ENCODE data around the gene INTS6L.

DNA sequence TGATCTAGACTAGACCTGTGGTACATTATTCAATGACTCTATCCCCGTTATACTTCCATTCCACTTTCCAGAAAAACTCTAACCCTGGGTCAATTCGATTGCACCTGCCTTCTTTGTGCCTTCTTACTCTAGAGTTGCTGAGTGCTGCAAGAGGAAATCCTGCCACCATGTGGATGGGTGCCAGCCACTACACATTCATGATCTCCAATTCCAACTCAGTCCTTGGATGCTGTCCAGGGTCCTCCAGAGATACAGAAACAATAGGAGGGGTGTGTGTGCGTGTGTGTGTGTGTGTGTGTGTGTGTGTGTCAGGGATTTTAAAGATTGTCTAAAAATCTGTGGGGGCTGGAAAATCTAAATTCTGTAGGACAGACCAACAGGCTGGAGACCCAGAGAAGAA is 42.9 kb upstream of the INTS6L start:
- TF ChIP-seq POLR2AphosphoS5 (IDR thresholded peaks at IDR 0.05; ENCODE audit: low read depth, low read length) (no peak), FOXP2 (optimal IDR thresholded peaks at IDR 0.05; ENCODE audit: borderline replicate concordance, extremely low read depth, extremely low read length, insufficient read depth) (no peak), TAF1 (IDR thresholded peaks at IDR 0.05; ENCODE audit: borderline replicate concordance, insufficient read depth, low read length) (no peak), SIN3A (IDR thresholded peaks at IDR 0.05; ENCODE audit: borderline replicate concordance, insufficient read depth, low read length) (no peak)
- TF ChIP-seq, protein P1, sequence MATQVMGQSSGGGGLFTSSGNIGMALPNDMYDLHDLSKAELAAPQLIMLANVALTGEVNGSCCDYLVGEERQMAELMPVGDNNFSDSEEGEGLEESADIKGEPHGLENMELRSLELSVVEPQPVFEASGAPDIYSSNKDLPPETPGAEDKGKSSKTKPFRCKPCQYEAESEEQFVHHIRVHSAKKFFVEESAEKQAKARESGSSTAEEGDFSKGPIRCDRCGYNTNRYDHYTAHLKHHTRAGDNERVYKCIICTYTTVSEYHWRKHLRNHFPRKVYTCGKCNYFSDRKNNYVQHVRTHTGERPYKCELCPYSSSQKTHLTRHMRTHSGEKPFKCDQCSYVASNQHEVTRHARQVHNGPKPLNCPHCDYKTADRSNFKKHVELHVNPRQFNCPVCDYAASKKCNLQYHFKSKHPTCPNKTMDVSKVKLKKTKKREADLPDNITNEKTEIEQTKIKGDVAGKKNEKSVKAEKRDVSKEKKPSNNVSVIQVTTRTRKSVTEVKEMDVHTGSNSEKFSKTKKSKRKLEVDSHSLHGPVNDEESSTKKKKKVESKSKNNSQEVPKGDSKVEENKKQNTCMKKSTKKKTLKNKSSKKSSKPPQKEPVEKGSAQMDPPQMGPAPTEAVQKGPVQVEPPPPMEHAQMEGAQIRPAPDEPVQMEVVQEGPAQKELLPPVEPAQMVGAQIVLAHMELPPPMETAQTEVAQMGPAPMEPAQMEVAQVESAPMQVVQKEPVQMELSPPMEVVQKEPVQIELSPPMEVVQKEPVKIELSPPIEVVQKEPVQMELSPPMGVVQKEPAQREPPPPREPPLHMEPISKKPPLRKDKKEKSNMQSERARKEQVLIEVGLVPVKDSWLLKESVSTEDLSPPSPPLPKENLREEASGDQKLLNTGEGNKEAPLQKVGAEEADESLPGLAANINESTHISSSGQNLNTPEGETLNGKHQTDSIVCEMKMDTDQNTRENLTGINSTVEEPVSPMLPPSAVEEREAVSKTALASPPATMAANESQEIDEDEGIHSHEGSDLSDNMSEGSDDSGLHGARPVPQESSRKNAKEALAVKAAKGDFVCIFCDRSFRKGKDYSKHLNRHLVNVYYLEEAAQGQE (IDR thresholded peaks at IDR 0.05; ENCODE audit: insufficient read depth in 1 of 2, low read depth in 2 of 2, low read length in 2 of 2): peak; percentile 66 to 92

Measured in PFSK-1 (cell line).